Chondrocyte (in vitro differentiated cells): ENCODE results near the gene PRKAR2B. TPM values are rescaled to one million over a fixed set of nuclear protein-coding genes. Genes with fewer than 3 reads are reported as not detected.

Source experiments
- DNase-seq: peaks from one replicate; pipeline ENCODE4 v3.0.0; 2021; ENCODE audit warnings: mixed read lengths, low spot score
- H3K27ac Mint-ChIP-seq: one replicate; pipeline ENCODE4 v1.8.0; 2021; ENCODE audit warnings: mild to moderate bottlenecking, moderate library complexity, mixed read lengths; ENCODE audit not compliant: unreplicated experiment
- H3K27me3 Mint-ChIP-seq: 2 replicates; pipeline ENCODE4 v1.8.0; 2021; ENCODE audit warnings: low read depth, mixed read lengths
- H3K36me3 Mint-ChIP-seq: 2 replicates; pipeline ENCODE4 v1.8.0; 2021; ENCODE audit warnings: low read depth, mixed read lengths
- H3K4me1 Mint-ChIP-seq: 2 replicates; pipeline ENCODE4 v1.8.0; 2021; ENCODE audit warnings: low read depth, mild to moderate bottlenecking, mixed read lengths
- H3K4me3 Mint-ChIP-seq: one replicate; pipeline ENCODE4 v1.8.0; 2021; ENCODE audit warnings: mild to moderate bottlenecking, moderate library complexity, mixed read lengths; ENCODE audit not compliant: unreplicated experiment
- H3K9me3 Mint-ChIP-seq: 2 replicates; pipeline ENCODE4 v1.8.0; 2021; ENCODE audit warnings: low read depth, mixed read lengths
- total RNA-seq: library from RNA; stranded (reverse); gene quantifications from 3 replicates; pipeline ENCODE4 v1.2.1, GENCODE V29; 2021
- TF ChIP-seq, protein P1 (sequence below): fragments of 200-600 bp; sonication (generic); IDR thresholded peaks from 2 replicates; pipeline ENCODE4 v1.5.0; 2021; ENCODE audit warnings: antibody characterized with exemption, mild to moderate bottlenecking, moderate library complexity

The PRKAR2B gene
- total RNA-seq, 1 donor from 2014 or later, result 0.87 TPM

DNA sequence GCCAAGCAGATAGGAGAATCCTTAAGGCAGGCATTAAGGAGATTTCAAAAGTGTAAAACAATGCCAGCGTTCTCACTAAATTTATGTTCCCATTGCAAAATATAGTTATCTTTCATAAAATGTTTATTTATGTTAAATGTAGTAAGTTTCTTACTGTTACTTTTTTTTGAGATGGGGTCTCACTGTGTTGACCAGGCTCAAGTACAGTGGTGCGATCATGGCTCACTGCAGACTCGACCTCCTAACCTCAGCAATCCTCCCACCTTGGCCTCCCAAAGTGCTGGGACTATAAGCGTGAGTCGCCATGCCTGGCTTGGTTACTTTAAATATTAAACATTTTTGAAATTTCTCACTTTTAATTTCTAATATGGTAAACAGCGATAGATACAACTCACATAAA is 31.8 kb upstream of the PRKAR2B start:
- no peaks in the 10 kb centered on the region for H3K4me1 Mint-ChIP-seq
- H3K36me3 Mint-ChIP-seq, result no peaks in the 10 kb centered on the region
- no peak for DNase-seq
- H3K4me3 Mint-ChIP-seq, result no peak overlapping the region
- TF ChIP-seq, protein P1, sequence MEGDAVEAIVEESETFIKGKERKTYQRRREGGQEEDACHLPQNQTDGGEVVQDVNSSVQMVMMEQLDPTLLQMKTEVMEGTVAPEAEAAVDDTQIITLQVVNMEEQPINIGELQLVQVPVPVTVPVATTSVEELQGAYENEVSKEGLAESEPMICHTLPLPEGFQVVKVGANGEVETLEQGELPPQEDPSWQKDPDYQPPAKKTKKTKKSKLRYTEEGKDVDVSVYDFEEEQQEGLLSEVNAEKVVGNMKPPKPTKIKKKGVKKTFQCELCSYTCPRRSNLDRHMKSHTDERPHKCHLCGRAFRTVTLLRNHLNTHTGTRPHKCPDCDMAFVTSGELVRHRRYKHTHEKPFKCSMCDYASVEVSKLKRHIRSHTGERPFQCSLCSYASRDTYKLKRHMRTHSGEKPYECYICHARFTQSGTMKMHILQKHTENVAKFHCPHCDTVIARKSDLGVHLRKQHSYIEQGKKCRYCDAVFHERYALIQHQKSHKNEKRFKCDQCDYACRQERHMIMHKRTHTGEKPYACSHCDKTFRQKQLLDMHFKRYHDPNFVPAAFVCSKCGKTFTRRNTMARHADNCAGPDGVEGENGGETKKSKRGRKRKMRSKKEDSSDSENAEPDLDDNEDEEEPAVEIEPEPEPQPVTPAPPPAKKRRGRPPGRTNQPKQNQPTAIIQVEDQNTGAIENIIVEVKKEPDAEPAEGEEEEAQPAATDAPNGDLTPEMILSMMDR, result no peak
- H3K27ac Mint-ChIP-seq, result no peak overlapping the region
- peaks cover 3% of the 10 kb centered on the region for H3K27me3 Mint-ChIP-seq
- H3K9me3 Mint-ChIP-seq, result no peaks in the 10 kb centered on the region

DNA sequence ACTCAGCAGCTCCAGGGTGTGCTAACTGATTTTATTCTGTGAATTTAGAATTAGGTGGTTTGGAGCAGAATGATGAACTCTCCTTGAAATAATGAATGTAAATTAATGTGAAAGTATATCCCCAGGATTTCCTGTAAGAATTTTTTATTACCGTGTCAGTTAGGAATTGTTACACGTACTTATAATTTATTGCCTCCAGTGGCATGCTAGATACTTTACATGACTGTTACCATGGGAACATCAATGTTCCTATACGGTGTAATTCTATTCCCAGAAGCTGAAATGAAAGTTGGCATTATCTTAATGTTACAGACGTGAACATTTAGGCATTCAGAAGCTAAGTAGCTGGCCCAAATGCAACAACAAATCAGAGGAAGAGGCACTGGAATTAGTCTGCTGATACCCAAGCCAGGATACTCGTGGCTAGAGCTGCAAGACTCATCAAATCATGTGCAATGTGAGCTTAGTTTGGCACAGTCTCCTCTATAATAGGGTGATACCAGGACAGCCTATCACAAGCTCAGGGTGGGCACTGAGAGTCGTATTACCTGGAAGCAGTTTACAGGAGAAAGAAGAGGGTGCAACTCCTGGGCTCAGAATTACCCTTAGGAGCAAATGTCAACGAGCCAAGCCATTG is 30.0 kb upstream of the PRKAR2B start:
- H3K27me3 Mint-ChIP-seq, result peaks cover 3% of the 10 kb centered on the region
- no peak overlapping the region for H3K4me3 Mint-ChIP-seq
- H3K4me1 Mint-ChIP-seq, result no peaks in the 10 kb centered on the region
- TF ChIP-seq, protein P1, result no peak
- no peaks in the 10 kb centered on the region for H3K9me3 Mint-ChIP-seq
- no peaks in the 10 kb centered on the region for H3K36me3 Mint-ChIP-seq
- no peak overlapping the region for H3K27ac Mint-ChIP-seq
- DNase-seq, result no peak

DNA sequence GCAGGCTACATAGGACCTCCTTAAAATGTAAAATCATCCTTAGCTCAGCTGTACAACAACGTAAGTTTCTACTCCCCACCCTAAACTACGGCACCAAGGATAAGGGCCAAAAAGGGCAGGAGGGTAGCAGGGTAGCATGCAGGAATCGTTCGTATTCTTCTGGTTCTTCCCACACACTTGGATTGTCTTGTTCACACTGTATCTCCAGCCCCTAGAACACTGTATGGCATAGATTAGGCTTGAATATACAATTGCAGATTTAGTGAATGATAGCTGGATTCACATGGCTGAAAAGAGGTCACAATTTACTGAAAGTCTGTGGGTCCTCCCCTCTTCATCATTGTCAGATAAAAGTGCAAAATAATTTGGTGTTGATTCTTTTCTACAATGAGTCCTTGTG is 28.2 kb upstream of the PRKAR2B start:
- DNase-seq, result no peak
- Mint-ChIP-seq H3K9me3 (no peaks in the 10 kb centered on the region), H3K27ac (no peak overlapping the region), H3K36me3 (no peaks in the 10 kb centered on the region), H3K4me1 (no peaks in the 10 kb centered on the region), H3K4me3 (no peak overlapping the region), H3K27me3 (peaks cover 3% of the 10 kb centered on the region)
- TF ChIP-seq, protein P1, result no peak

DNA sequence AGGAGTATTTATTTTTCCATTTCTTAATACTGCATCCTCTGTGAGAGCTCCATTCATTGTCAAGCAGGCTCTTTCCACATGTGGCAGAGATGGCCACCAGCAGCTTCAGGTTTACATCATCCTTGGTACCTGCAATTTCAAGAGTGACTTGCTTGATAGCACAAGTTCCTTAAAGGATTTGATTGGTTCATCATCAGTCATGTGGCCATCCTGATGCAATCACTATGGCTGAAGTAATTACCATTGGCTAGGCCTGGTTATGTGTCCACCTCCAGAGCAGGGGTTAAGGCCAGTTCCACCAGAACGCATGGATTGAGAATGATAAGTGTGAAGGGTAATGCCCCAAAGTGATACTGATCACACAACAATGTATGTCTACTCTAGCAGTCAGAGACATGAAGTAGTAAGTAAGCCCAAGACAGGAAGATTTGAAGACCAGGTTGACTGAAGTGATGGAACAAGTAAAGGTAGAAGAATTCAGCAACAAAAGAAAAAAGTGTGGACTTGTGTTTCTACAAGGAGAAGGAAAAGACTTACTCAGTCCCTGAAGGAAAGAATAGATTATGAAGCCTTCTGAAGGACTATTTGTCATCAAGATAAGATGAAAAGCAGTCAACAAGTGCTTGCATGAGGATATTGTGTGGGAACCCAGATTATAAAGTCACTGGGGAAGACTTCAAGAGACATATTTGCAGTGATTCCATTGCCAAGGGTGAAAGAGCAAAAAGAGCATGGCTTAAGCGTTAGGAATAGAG is 26.4 kb upstream of the PRKAR2B start:
- no peak for DNase-seq
- no peak overlapping the region for H3K4me3 Mint-ChIP-seq
- TF ChIP-seq, protein P1, result no peak
- H3K4me1 Mint-ChIP-seq, result no peaks in the 10 kb centered on the region
- H3K27ac Mint-ChIP-seq, result no peak overlapping the region
- H3K36me3 Mint-ChIP-seq, result no peaks in the 10 kb centered on the region
- peaks cover 4% of the 10 kb centered on the region for H3K9me3 Mint-ChIP-seq
- H3K27me3 Mint-ChIP-seq, result peaks cover 3% of the 10 kb centered on the region

DNA sequence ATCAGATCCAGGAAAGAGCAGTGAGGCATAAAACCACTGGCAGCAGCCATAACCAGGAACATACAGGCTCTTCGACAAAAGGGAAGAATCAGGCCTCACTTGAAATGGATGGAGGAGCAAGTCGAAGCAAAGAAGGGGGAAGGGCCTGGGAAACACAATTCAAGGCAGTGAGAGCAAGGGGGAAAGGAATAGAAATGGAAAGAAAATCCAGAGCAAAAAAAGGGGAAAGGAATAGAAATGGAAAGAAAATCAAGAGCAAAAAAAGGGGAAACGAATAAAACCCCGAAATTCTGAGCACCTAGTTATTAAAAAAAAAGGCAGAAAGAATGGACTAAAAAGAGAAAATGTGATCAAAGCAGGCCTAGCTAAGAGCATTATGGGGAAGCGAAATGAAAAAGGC is 24.1 kb upstream of the PRKAR2B start:
- H3K9me3 Mint-ChIP-seq, result peaks cover 9% of the 10 kb centered on the region
- no peak overlapping the region for H3K4me3 Mint-ChIP-seq
- no peak overlapping the region for H3K27ac Mint-ChIP-seq
- no peaks in the 10 kb centered on the region for H3K4me1 Mint-ChIP-seq
- TF ChIP-seq, protein P1, result no peak
- no peaks in the 10 kb centered on the region for H3K36me3 Mint-ChIP-seq
- no peak for DNase-seq
- peaks cover 3% of the 10 kb centered on the region for H3K27me3 Mint-ChIP-seq
